Islet of Langerhans (tissue), 1 donor: ENCODE measurements around the gene JPH4.

ENCODE experiments used
- FAIRE-seq: peaks from one replicate; lab custom pipeline; 2011; peaks lifted over from hg19 to GRCh38; lab: Jason Lieb, UNC

JPH4 gene

DNA sequence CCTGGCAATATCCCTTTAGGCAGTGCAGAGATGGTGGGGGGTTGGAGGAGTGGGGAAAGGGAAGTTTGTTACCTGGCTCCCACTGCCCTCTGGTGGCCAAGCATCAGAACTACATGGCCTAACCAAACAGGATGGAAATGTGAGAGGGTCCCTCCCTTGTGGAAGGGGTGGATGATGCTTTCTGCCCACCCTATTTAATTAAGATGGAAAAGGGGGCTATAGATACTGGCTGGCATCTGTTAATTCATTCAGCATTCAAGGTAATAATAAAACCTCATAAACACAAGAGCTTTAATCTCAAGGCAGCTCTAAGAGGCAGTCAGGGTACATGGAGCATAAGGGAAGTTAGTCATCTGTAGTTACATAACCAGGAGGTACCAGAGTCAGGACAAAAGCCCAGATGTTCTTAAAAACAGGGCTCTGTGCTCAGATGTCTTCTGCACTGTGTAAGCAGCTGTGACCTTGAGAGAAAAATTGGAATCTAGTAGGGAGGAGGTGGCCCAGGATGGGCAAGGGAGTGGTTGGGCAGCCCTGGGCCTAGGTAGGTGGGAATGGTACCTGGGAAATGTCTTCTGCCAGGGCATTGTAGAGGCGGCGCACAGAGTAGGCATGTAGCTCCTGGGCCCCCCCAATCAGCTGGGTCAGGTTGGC is 15.6 kb downstream of the JPH4 start:
- FAIRE-seq, result no peak

DNA sequence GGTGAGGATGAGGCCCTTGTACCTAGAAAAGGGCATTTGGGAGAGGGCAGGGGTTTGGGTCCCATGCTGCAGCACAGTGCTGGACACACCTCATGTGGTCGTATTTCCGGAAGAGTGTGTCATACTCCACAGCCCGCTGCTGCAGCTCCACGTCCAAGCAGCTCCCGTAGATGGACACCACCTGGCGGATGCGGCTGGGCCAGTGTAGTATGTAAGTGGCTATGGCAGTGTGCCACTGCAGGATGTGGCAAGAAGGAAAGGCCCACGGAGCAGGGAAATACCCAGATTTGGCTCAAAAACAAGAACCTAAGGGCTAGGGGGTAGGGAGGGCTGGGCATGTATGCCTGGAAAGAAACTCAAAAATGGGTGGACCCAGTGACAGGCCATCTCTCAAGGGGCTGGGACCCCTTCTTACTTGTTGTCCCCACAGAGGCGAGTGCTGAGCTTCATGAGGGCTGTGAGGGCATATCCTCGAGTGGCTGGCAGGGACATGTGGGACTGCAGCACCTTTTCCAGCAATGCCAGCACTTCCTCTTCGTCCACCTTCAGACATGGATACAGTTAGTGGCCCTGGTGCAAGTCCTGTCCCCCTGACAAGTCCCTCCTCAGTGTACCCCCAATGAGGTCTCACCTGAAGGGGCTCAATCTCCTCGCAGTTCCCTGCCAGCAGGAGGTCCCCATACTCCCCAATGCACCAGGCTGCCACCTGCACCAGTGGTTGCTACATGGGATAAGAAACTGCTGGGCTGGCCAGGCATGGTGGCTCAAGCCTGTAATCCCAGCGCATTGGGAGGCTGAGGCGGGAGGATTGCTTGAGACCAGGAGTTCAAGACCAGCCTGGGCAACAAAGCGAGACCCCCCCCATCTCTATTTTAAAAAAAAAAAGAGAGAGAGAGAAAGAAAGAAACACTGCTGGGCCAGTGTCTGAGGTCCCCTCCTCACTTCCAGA is 16.4 kb downstream of the JPH4 start:
- FAIRE-seq, result no peak

DNA sequence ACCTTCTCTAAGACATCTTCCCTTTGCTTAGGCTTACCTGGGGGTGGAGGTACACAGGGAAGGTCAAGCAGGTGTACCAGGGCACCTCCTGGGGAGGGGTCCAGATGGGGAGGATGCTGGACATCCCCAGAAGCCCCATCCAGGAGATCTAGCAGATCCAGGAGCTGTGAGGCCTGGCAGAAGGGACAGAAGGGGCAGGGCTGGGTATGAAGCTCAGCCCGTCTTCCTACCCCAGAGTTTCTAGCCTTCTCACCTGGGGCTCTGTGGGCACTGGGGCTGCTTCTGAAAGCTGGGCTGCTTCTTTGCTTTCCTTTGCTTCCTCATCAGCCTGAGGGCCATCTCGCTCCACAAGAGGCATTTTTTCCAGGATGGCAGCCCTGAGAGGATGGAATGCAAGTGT is 17.3 kb downstream of the JPH4 start:
- no peak for FAIRE-seq

DNA sequence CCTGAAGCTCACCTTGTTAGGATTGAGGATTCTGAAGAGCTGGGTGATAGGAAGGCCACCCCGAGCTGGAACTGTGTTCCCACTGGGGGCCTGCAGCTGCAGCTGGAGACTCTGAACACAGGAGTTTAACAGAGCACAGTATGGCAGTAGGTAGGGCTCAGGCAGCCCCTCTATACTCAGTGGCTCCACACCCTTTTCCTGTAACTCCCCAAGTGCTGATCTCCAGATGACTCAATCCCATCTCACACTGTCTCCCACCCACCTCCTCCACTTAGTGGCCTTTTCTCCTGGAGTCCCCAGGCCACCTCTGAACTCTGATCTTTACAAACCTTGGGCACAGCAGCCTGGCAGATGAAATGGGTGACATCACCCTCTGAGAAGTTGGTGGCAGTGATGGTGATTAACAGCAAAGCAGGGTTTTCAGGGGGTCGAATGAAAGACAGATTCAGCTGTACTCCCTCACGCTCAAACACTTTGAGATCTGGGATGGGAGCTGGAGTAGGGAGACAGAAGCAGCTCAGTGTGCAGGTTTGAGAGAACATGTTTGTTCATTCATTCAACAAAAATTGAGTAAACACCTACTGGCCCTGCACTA is 18.6 kb downstream of the JPH4 start:
- no peak for FAIRE-seq

DNA sequence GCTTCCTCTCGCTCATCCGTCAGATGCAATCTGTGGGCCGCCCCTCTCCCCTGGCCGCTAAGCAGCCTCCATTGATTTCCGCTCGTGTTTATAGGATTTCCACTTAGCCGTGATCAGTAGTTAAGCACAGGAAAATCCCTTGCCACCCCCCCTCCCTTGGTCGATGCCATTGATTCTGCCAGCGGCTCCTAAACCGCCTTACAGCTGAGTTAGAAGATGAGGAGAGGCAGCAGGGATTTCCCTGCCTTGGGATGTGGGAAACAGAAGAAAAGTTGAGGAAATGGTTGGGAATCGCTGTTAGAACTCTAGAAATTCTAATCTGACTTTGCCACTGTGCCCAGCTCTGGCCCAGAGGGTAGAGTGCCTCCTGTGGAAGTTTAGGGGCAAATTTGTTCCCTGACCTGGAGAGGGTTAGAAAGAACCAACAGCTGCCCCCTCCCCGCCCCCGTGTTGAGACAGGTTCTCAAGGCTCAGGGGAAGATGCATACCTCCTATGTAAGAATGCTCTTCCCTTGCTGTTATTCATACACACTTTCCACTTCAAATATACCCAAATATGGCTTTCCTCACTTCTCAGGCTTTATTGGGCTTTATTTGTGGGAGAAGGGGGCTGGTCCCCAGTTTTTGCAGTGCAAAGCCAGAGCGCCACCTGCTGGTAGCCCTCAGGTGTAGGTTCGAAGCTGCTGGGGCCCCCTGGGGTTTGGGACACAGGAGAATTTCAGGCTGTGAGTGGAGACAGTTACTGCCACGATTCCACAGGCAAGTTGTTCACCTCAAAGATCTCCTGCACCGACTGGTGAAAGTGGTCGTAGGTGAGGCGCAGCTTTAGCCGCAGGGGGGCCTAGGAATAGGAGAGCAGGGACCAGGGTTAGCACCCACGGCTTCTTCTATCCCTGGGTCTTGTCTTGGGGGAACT is 19.3 kb downstream of the JPH4 start:
- FAIRE-seq, result no peak

DNA sequence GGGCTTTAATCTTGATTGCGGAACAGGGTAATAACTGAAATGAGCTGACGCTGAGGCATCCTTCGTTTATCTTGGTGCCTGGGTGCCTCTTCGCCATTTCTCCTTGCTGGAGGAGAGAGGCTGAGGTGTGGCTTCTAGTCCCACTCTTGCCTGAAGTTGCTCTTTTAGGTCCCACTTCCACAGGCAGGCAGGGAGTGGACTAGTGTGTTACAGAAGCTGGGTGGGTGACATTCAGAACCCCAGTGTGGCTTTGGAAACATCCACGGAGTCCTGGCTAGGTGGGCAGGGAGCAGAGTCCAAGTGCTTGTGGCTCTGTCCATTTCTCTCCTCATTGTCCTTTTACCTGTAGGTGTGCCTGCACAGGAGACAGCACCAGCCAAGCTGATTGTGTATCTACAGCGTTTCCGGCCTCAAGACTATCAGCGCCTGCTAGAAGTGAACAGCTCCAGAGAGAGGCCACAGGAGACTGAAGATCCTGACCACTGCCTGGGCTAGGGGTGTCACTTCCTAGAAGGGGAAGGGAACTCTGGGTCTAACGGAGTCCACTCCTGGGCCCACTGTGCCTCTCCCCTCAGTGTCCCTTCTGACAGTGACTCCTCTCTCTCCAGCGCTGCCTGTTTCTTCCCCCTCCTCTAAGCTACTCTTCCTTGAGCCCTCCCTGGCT is 20.1 kb downstream of the JPH4 start:
- FAIRE-seq, result no peak

DNA sequence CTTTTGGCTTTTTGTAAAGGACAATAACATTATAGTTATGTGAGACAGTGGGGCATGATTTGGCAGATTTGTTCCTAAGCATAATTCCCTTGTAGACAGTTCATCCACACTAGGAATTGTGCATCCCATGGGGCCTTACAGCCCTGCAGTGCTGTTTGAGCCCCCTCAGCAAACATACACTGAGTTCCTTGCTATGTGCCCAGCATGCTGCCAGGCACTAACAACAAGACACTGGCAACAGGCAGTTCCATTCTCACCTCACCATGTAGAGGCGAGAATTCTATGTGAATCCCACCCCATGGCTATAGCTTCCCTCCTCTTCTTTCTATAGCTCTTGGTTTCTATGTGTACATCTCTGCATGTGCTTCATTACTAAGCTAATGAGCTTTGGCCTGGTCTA is 20.6 kb downstream of the JPH4 start:
- FAIRE-seq, result no peak

DNA sequence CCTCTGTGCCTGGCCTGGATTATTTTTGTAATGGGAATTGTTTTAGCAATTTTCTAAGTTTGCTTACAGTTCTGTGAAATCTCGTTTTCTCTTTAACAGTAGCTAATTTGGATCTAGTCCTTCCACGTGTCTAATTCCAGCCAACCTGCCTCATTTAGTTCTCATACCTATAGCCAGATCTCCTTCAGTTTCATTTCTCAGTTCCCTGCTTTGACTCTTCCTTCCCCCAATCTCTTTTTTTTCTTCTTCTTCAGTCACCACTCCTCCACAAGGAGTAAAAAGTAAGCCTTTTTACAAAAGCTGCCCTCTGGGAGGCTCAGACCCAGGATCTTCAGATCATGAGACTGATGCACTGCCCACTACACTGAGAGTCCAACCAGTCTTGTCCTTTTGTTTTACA is 21.1 kb downstream of the JPH4 start:
- FAIRE-seq, result no peak

DNA sequence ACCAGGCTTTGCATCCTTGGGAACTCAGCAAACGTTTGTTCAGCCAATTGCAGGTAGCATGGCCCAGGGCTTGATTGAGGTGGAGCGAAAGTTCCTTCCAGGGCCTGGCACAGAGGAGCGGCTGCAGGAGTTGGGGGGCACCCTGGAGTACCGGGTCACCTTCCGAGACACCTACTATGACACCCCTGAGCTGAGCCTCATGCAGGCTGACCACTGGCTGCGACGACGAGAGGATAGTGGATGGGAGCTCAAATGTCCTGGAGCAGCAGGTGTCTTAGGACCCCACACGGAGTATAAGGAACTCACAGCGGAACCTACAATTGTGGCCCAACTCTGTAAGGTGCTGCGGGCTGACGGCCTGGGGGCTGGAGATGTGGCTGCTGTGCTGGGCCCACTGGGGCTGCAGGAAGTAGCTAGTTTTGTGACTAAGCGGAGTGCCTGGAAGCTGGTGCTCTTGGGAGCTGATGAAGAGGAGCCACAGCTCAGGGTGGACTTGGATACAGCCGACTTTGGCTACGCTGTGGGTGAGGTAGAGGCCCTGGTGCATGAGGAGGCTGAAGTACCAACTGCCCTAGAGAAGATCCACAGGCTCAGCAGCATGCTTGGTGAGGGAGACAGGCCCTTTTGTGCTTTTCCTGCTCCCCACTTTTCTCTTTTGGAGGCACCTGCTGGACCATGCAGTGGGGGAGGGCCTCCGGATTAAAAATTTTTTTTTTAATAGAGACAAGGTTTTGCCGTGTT is 21.7 kb downstream of the JPH4 start:
- FAIRE-seq, result no peak

DNA sequence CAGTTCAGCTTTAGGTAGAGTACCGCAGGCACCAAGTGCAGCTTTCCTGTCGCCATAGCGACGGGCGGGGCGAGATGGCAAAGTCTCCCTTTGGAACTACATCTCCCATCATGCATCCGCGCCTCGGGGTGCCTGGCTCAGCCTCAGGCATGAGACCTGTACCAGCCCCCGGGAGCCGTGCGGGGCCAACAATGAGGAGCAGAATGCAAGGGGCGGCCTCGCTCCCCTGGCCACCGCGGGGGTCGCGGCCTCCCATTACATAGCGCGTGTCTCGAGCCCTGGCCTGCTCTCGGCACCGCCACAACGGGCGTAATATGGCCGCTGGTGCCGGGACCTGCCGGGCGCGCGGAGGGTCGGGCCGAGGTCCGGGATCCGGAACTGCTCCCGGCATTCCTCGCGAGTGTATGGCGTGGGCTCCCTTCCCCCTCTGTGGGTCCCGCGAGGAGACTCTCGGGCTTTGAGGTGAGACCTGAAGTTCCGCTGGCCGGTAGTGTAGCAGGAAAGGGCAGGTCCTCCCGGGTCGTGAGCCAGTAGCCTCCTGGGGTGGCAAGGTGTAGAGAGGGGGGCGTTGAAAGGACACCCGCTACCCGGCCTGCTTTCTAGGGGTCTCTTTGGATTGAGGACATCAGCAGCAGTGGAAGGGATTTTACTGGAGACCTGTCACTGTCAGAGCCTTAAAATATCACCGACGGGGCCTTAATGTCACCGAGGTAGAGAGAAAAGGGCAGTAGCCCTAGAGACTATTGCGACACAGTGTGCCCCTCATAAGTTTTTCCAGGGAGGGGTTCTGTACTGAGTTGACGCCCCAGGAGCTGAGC is 22.5 kb downstream of the JPH4 start, which contains the start of gene THTPA:
THTPA (plus strand) TSS at position 390 of the 818 bp plus-strand sequence. CDS start 487 bp downstream, outside the sequence.
- no peak for FAIRE-seq

DNA sequence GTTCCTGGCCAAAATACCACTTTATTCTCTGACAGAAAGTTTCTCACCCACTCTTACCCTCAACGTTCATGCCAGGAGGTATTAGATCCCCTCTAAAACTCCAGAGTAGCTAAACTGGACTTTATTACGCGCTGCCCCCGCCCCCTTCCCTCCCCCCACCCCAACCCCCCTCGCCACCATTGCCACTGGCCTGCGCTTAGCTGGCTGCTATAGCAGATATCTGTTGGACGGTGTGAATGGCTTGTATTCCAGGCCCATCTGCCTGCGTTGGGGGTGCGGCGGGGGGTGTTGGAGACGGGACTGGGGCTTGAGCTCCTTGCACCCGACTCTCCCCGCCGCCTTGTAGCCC is 23.1 kb downstream of the JPH4 start:
- FAIRE-seq, result no peak

DNA sequence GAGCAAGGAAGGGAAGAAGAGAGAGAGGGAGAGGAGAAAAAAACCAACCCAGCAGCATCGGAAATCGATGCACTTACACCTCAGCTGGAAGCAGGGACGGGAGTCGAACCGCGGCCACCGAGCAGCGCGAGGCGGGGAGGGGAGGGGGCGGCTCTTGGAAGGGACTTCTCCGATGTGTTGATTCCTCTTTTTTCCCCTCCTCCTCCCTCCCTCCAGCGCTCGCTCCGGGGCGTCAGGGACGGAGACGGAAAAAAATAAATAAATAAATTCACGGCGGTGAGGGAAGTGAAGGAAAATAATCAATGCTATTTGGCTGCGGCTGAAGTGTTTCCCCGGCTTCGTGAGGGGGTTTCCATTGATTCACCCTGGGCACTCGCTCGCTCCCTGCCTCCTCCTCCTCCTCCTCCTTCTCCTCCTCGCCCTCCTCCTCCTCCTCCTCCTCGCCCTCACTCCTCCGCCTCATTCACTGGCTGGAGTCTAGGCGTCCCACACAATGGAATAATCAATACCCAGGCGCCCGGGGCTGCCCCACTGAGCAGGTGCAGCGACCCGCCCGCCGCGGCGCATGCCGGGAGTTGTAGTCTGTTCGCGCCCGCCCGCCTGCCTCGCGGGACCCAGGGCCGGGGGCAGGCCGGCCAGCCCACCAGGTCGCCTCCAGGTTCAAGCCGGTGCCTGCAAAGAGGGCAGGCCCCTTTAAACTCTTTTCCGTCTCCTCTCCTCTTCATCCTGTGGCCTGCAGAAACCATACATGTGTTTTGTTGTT is 27.1 kb downstream of the JPH4 start, which contains the start of gene ZFHX2:
ZFHX2 (minus strand) TSS at position 500 of the 763 bp plus-strand sequence. CDS start 16,440 bp downstream, outside the sequence.
- FAIRE-seq, result no peak

DNA sequence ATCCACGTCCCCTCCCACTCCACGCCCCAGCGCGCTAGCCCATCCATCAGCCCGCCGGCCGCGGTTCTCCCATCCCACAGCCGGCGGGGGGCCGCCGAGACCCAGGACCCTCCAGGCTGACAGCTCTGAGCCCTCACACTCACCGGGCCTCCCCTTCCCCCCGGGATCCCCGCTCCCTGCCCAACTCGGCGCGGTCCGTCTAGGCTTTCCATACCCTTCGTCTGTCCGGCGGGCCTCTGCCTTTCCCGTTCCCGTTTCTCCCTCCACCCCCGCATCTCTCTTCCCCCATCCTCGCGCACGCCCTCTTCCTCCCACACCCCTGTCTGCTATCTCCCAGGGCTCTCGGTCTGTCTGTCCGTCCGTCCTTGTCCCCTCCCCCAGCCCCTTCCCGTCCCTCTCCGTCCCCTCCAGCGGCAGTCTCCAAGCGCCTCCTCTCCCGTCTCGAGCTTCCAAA is 27.8 kb downstream of the JPH4 start:
- no peak for FAIRE-seq

DNA sequence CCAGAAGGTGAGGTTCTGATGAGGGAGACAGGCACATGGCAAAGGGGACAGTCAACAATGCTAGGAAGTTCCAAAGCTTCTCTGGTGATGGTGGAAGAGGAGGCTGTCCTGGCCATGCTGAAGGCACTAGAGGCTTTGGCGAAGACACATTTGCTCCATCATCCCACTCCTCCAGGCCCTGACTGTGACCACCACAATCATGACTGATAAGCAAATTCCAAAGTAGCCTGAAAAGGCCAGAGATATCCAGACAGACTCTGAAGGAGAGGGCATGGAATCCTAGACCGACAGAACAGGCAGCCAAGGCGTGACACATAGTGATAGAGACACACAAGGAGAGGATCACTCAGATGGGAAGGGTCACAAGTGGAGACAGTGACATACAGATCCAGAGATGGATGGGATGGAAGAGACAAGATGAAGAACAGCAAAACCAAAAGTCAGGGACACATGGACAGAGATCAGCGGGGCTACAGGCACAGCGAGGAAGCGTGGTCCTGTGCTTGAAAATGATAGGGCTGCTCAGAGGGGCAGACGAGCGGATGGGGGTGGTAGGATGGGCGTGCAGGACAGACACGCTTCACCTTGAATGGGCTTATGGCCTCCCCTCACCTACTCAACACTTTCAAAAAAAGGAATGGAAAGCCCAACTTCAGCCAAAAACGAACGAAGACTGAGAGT is 28.3 kb downstream of the JPH4 start:
- FAIRE-seq, result no peak

DNA sequence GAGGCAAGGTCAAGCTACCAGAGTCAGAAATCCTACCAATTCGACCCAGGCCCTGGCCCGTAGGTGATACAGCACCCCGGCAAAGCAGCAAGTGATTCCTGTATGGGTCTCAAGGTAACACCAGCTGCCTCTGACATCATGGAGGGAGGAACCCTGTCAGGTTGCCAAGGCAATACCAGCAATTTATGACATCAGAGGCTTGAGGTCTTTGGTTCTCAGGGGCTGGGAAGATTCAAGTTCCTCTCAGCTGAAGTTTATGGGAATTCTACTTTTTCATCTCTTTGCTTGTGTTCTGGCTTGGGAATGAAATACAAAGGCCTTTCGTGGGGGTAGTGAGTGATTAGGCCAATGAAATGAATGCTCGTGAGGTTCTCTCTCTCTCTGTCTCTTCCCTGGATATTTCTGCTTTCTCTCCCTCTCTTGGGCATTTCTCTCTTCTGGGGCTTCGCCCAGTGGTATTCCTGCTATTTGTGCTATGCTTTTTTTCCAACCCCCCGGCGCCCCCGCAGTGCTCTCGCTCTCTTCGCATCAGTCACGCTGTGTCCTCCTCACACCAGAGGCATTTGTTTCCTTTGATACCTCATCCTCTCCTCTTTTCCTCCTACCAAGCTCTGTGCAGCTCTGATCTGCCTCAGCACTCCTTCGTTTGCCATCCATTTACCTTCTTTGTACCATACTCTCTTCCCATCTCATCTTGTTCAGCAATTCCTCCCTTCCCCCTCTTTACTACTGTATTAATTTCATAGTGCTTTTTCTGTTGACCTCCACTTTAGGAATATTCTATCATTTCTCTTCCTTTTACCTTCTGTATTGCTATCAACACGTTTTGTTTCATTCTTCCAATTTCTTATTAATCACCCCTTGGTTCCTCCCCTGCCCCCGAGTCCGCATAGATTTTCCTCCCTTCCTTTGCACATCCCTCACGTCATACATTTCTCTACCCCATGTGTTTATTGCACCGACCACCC is 30.0 kb downstream of the JPH4 start:
- no peak for FAIRE-seq

DNA sequence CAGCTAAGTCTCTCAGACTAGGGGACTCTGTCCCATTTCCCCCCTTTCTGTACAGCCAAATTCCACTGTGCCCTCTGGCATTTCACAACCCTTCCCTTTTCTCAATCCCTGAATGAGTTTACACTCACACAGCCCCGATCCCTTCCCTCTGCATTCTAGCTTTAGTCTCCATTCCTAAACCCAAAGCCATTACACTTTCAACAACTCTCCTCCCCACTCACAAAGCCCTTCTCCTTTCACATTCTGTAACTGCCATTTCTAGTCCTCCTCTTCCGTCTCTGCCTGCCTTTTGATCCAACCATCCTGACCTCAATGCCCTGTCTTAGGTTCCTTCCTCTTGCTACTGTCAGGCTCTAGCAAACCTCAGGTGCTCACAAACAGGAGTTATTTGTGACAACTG is 30.7 kb downstream of the JPH4 start:
- no peak for FAIRE-seq

DNA sequence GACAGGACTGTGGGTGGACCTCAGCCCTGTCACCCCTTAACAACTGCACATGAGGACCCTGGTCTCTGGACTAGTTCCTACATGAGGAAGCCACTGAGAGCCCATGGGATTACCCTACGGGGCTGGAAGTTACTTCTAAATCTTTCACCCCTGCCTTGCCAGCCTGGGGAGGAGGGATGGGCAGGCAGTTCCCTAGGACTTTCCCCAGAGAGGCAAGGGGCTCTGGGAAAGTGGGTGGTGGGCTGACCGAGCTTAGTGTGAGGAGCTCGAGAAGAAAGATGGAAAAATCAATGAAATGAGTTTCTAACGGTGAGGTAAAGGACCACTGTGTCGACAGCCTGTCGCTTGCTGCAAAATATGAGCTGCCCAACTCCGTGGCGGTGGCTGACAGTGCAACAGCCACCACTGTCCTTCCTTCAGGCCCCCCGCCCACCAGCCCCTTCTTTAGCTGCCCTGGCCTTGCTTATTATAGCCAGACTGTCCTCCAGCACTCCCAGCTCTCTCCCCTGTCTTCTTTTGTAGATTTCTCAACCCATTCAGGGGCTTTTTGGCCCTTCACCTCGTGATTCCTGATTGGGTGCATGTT is 32.0 kb downstream of the JPH4 start:
- FAIRE-seq, result no peak
